Neural cell (in vitro differentiated cells): ENCODE data around the gene CD2AP. TPM values are rescaled to one million over a fixed set of nuclear protein-coding genes. Genes with fewer than 3 reads are reported as not detected.
"Not testable (repeated sequence)": the region's sequence is repeated elsewhere in the genome, so short reads cannot be mapped to it uniquely, and the experiment has no call there.

Experiments used
- H2AFZ ChIP-seq: fragments of 200-600, 300-800 bp; sonication (generic), shearing (Covaris generic); 2 replicates; pipeline ENCODE4 v1.6.0; 2014; ENCODE audit warnings: low read depth, mild to moderate bottlenecking, antibody characterized with exemption, low read length, moderate library complexity
- H3F3A ChIP-seq: fragments of 200-600 bp; shearing (Covaris generic); 2 replicates; pipeline ENCODE4 v1.6.1; 2016; ENCODE audit warnings: mild to moderate bottlenecking, moderate library complexity, mixed read lengths, antibody characterized with exemption, low read length; ENCODE audit not compliant: insufficient read depth, poor library complexity, severe bottlenecking
- H3K27ac ChIP-seq: fragments of 200-600, 300-800 bp; sonication (generic), shearing (Covaris generic); 2 replicates; pipeline ENCODE4 v1.5.1; 2014; ENCODE audit warnings: mild to moderate bottlenecking, low read length, moderate library complexity
- H3K27me3 ChIP-seq: fragments of 300-800, 200-600 bp; sonication (generic), shearing (Covaris generic); 2 replicates; pipeline ENCODE4 v1.6.0; 2014; ENCODE audit warnings: mild to moderate bottlenecking, low read depth, low read length, moderate library complexity; ENCODE audit not compliant: insufficient read depth
- H3K36me3 ChIP-seq: fragments of 300-800, 200-600 bp; sonication (generic), shearing (Covaris generic); 2 replicates; pipeline ENCODE4 v1.5.1; 2014; ENCODE audit warnings: mild to moderate bottlenecking, antibody characterized with exemption, low read length, moderate library complexity; ENCODE audit not compliant: insufficient read depth
- H3K4me2 ChIP-seq: fragments of 300-800, 200-600 bp; sonication (generic), shearing (Covaris generic); 2 replicates; pipeline ENCODE4 v1.6.0; 2014; ENCODE audit warnings: mild to moderate bottlenecking, low read length
- H3K4me3 ChIP-seq: fragments of 300-800, 200-600 bp; sonication (generic), shearing (Covaris generic); 2 replicates; pipeline ENCODE4 v1.5.1; 2014; ENCODE audit warnings: mild to moderate bottlenecking, low read length, moderate library complexity
- H3K79me2 ChIP-seq: fragments of 200-600 bp; shearing (Covaris generic); replicated peaks from 2 replicates; pipeline ENCODE4 v1.6.0; 2014; ENCODE audit warnings: mild to moderate bottlenecking, low read length, moderate library complexity; ENCODE audit not compliant: insufficient read depth
- H3K9ac ChIP-seq: fragments of 300-800, 200-600 bp; sonication (generic), shearing (Covaris generic); 2 replicates; pipeline ENCODE4 v1.6.1; 2016; ENCODE audit warnings: mild to moderate bottlenecking, low read length, mixed read lengths
- H3K9me2 ChIP-seq: fragments of 200-600 bp; shearing (Covaris generic); 2 replicates; pipeline ENCODE4 v1.6.1; 2016; ENCODE audit warnings: mild to moderate bottlenecking, low read length, mixed read lengths; ENCODE audit not compliant: insufficient read depth
- H3K9me3 ChIP-seq: fragments of 200-600, 300-800 bp; sonication (generic), shearing (Covaris generic); 2 replicates; pipeline ENCODE4 v1.6.1; 2016; ENCODE audit warnings: mild to moderate bottlenecking, mixed run types, low read length, moderate library complexity, mixed read lengths
- H4K20me1 ChIP-seq: fragments of 200-600 bp; shearing (Covaris generic); 2 replicates; pipeline ENCODE4 v1.6.1; 2016; ENCODE audit warnings: mild to moderate bottlenecking, mixed run types; ENCODE audit not compliant: insufficient read depth
- EP300 ChIP-seq: fragments of 450-650 bp; conservative IDR thresholded peaks from 2 replicates; pipeline ENCODE4 v1.6.1; 2014; ENCODE audit warnings: antibody characterized with exemption, mild to moderate bottlenecking, moderate library complexity; ENCODE audit not compliant: poor library complexity, severe bottlenecking
- EZH2 ChIP-seq: fragments of 200-600, 300-800 bp; shearing (Covaris generic), sonication (generic); IDR thresholded peaks from 2 replicates; pipeline ENCODE4 v1.6.1; 2014; ENCODE audit warnings: antibody characterized with exemption, low read length, borderline replicate concordance, mild to moderate bottlenecking; ENCODE audit not compliant: insufficient read depth, poor library complexity, severe bottlenecking
- MXI1 ChIP-seq: fragments of 450-650 bp; conservative IDR thresholded peaks from 2 replicates; pipeline ENCODE4 v1.6.1; 2014; ENCODE audit warnings: antibody characterized with exemption, mild to moderate bottlenecking; ENCODE audit not compliant: poor library complexity, severe bottlenecking
- POLR2AphosphoS5 ChIP-seq: IDR thresholded peaks from 2 replicates; pipeline ENCODE4 v1.6.1; 2012
- RAD21 ChIP-seq: fragments of 450-650 bp; conservative IDR thresholded peaks from 2 replicates; pipeline ENCODE4 v1.6.1; 2014; ENCODE audit warnings: antibody characterized with exemption, mild to moderate bottlenecking, moderate library complexity
- SMC3 ChIP-seq: fragments of 450-650 bp; conservative IDR thresholded peaks from 2 replicates; pipeline ENCODE4 v1.6.1; 2014; ENCODE audit warnings: antibody characterized with exemption, mild to moderate bottlenecking, moderate library complexity; ENCODE audit not compliant: poor library complexity
- TAF1 ChIP-seq: IDR thresholded peaks from 2 replicates; pipeline ENCODE4 v1.6.1; 2012; ENCODE audit warnings: low read depth
- polyA plus RNA-seq: library from polyadenylated mRNA; depleted of rRNA; stranded (reverse); fragments of >200 nt; gene quantifications from 2 replicates; pipeline ENCODE4 v1.2.3, GENCODE V29; 2014
- TF ChIP-seq, protein P1 (sequence below): fragments of 450-650 bp; IDR thresholded peaks from 2 replicates; pipeline ENCODE4 v1.5.1; 2014; ENCODE audit warnings: antibody characterized with exemption, mild to moderate bottlenecking, moderate library complexity; ENCODE audit not compliant: poor library complexity, severe bottlenecking
- TF ChIP-seq, protein P2 (sequence below): IDR thresholded peaks from 2 replicates; pipeline ENCODE4 v1.6.1; 2012; ENCODE audit warnings: borderline replicate concordance

The CD2AP gene
- polyA plus RNA-seq, 1 donor from 2014 or later, result 16.8 TPM

DNA sequence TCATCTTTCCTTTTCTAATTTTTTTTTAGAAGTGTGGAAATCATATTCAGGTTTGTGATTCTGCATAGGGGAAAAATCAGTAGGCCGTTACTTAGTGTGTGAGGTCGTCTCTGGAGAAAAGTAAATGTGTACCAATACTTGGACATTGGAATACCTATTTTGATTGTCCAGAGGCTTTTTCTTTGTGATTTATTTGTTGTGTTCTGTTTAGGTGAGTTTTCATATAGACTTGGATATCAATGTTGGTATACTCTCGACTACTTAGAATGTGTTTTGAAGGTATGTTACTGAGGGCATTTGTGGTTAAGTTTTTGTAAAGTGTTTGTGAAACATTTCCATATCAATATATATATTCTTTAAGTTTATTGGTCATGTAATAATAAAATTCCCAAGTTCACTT lies 2.3 kb downstream of the CD2AP start:
- Histone ChIP-seq H3F3A (peaks cover 3% of the 10 kb centered on the region), H3K9me2 (no peaks in the 10 kb centered on the region), H3K79me2 (peaks cover 51% of the 10 kb centered on the region), H4K20me1 (no peaks in the 10 kb centered on the region), H3K4me3 (peak overlapping the region; percentile 84), H3K27ac (no peak overlapping the region), H3K27me3 (no peaks in the 10 kb centered on the region), H3K9ac (peak overlapping the region; percentile 13), H3K4me2 (peak overlapping the region; percentile 50), H2AFZ (no peak overlapping the region), H3K9me3 (no peaks in the 10 kb centered on the region), H3K36me3 (no peaks in the 10 kb centered on the region)
- TF ChIP-seq EP300 (no peak), POLR2AphosphoS5 (no peak)
- TF ChIP-seq, protein P1, sequence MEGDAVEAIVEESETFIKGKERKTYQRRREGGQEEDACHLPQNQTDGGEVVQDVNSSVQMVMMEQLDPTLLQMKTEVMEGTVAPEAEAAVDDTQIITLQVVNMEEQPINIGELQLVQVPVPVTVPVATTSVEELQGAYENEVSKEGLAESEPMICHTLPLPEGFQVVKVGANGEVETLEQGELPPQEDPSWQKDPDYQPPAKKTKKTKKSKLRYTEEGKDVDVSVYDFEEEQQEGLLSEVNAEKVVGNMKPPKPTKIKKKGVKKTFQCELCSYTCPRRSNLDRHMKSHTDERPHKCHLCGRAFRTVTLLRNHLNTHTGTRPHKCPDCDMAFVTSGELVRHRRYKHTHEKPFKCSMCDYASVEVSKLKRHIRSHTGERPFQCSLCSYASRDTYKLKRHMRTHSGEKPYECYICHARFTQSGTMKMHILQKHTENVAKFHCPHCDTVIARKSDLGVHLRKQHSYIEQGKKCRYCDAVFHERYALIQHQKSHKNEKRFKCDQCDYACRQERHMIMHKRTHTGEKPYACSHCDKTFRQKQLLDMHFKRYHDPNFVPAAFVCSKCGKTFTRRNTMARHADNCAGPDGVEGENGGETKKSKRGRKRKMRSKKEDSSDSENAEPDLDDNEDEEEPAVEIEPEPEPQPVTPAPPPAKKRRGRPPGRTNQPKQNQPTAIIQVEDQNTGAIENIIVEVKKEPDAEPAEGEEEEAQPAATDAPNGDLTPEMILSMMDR, result no peak

DNA sequence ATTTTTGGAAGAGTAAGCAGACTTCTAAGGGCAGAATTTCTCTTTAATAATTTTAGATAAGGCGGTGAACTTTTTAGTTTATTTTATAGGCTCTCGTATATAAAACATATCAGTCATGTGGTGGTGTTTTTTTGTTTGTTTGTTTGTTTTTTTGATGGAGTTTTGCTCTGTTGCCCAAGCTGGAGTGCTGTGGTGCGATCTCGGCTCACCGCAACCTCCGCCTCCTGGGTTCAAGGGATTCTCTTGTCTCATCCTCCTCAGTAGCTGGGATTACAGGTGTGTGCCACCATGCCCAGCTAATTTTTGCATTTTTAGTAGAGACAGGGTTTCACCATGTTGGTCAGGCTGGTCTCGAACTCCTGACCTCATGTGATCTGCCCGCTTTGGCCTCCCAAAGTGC lies 3.6 kb downstream of the CD2AP start:
- H3K79me2 ChIP-seq, result peaks cover 60% of the 10 kb centered on the region
- not testable (repeated sequence) for H3K4me3 ChIP-seq, H3K4me2 ChIP-seq, H3K36me3 ChIP-seq, H3K27ac ChIP-seq, H3K9me3 ChIP-seq, H3K9me2 ChIP-seq, H4K20me1 ChIP-seq, H2AFZ ChIP-seq, H3K27me3 ChIP-seq, H3K9ac ChIP-seq, H3F3A ChIP-seq

DNA sequence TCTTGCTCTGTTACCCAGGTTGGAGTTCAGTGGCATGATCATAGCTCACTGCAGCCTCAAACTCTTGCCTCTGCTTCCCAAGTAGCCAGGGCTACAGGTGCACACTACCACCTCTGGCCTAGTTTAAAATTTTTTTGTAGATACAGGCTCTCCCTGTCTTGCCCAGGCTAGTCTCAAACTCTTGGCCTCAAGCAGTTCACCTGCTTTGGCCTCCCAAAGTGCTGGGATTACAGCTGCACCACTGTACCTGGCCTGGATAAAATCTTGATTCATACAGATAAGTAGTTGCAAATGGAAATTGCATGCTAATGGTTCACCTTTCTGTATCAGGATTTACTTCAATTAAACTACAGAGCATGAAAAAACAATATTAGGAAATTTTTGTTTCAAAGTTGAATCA lies 4.2 kb downstream of the CD2AP start:
- peaks cover 3% of the 10 kb centered on the region for H3F3A ChIP-seq
- H3K4me2 ChIP-seq, result no peak overlapping the region
- H3K4me3 ChIP-seq, result no peak overlapping the region
- H3K27me3 ChIP-seq, result no peaks in the 10 kb centered on the region
- no peak overlapping the region for H3K27ac ChIP-seq
- TF ChIP-seq EZH2 (no peak), RAD21 (no peak), POLR2AphosphoS5 (no peak), MXI1 (no peak), EP300 (no peak), TAF1 (no peak), SMC3 (no peak)
- TF ChIP-seq, protein P2, sequence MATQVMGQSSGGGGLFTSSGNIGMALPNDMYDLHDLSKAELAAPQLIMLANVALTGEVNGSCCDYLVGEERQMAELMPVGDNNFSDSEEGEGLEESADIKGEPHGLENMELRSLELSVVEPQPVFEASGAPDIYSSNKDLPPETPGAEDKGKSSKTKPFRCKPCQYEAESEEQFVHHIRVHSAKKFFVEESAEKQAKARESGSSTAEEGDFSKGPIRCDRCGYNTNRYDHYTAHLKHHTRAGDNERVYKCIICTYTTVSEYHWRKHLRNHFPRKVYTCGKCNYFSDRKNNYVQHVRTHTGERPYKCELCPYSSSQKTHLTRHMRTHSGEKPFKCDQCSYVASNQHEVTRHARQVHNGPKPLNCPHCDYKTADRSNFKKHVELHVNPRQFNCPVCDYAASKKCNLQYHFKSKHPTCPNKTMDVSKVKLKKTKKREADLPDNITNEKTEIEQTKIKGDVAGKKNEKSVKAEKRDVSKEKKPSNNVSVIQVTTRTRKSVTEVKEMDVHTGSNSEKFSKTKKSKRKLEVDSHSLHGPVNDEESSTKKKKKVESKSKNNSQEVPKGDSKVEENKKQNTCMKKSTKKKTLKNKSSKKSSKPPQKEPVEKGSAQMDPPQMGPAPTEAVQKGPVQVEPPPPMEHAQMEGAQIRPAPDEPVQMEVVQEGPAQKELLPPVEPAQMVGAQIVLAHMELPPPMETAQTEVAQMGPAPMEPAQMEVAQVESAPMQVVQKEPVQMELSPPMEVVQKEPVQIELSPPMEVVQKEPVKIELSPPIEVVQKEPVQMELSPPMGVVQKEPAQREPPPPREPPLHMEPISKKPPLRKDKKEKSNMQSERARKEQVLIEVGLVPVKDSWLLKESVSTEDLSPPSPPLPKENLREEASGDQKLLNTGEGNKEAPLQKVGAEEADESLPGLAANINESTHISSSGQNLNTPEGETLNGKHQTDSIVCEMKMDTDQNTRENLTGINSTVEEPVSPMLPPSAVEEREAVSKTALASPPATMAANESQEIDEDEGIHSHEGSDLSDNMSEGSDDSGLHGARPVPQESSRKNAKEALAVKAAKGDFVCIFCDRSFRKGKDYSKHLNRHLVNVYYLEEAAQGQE, result no peak
- TF ChIP-seq, protein P1, result no peak
- no peaks in the 10 kb centered on the region for H3K9me2 ChIP-seq
- peaks cover 65% of the 10 kb centered on the region for H3K79me2 ChIP-seq
- no peaks in the 10 kb centered on the region for H3K36me3 ChIP-seq
- no peaks in the 10 kb centered on the region for H3K9me3 ChIP-seq
- no peak overlapping the region for H2AFZ ChIP-seq
- no peaks in the 10 kb centered on the region for H4K20me1 ChIP-seq
- no peak overlapping the region for H3K9ac ChIP-seq
